GM12878 (cell line): ENCODE data around the gene PLEKHG2. TPM values are rescaled to one million over a fixed set of nuclear protein-coding genes. Genes with fewer than 3 reads are reported as not detected.
A peak's percentile ranks its signal among the peaks of the same experiment; 100 is the strongest.

Experiments used
- BMI1 ChIP-seq: fragments of 450-650 bp; IDR thresholded peaks from 2 replicates; pipeline ENCODE4 v1.6.1; 2016; ENCODE audit warnings: mild to moderate bottlenecking, moderate library complexity, borderline replicate concordance
- BRCA1 ChIP-seq: IDR thresholded peaks from 2 replicates; pipeline ENCODE4 v1.6.1; 2011; ENCODE audit warnings: low read depth, low read length, improper control_type of control experiment
- CHD4 ChIP-seq: fragments of 200-600 bp; sonication (generic); IDR thresholded peaks from 2 replicates; pipeline ENCODE4 v1.6.1; 2016; ENCODE audit warnings: mild to moderate bottlenecking
- FOXM1 ChIP-seq: IDR thresholded peaks from 2 replicates; pipeline ENCODE4 v1.6.1; 2012; ENCODE audit warnings: low read depth, mild to moderate bottlenecking, inconsistent platforms, low read length, moderate library complexity
- IKZF2 ChIP-seq, 2 experiments: fragments of 450-650 bp; IDR thresholded peaks; 2 replicates each; pipeline ENCODE4 v1.6.1; 2017; ENCODE audit warnings: mild to moderate bottlenecking in 2 of 2, moderate library complexity in 2 of 2
- JUNB ChIP-seq: IDR thresholded peaks from 2 replicates; pipeline ENCODE4 v1.6.1; 2016; ENCODE audit warnings: antibody characterized with exemption, mild to moderate bottlenecking
- STAT3 ChIP-seq: IDR thresholded peaks from 2 replicates; pipeline ENCODE4 v1.6.1; 2011; ENCODE audit warnings: low read depth, low read length, improper control_type of control experiment
- SUPT20H ChIP-seq: IDR thresholded peaks from 2 replicates; pipeline ENCODE4 v1.6.1; 2011; ENCODE audit warnings: low read depth, mild to moderate bottlenecking, low read length, moderate library complexity, borderline replicate concordance; ENCODE audit not compliant: control insufficient read depth
- YY1 ChIP-seq: IDR thresholded peaks from 2 replicates; pipeline ENCODE4 v1.6.1; 2011; ENCODE audit warnings: low read depth, mild to moderate bottlenecking, low read length
- ZNF24 ChIP-seq: fragments of 450-650 bp; IDR thresholded peaks from 2 replicates; pipeline ENCODE4 v1.6.1; 2017; ENCODE audit warnings: antibody characterized with exemption, mild to moderate bottlenecking
- polyA plus RNA-seq, 11 experiments: library from polyadenylated mRNA; depleted of rRNA in 4 of 11; unstranded in 6 of 11; stranded (reverse) in 5 of 11; fragments of >200 nt; fragmentation: Nextera tagmentation in 4 of 11; fragmentation: Illumina TruSeq in 1 of 11; extraction: Ambion mirVana in 4 of 11; extraction: Trizol in 1 of 11; gene quantifications; 1 replicate in 1 of 11; 2 replicates in 10 of 11; pipeline versions ENCODE4 v1.2.1 to v1.2.3, GENCODE V29; 2011 to 2016; ENCODE audit warnings: inconsistent platforms in 2 of 11, missing spikeins in 2 of 11, low read depth in 1 of 11
- total RNA-seq, 4 experiments: library from RNA; depleted of rRNA in 3 of 4; stranded (reverse); fragments of >200 nt in 3 of 4; fragmentation: Illumina TruSeq in 1 of 4; extraction: Trizol in 1 of 4; gene quantifications; 2 replicates each; pipeline versions ENCODE4 v1.2.1 to v1.2.3, GENCODE V29; 2013 to 2021
- TF ChIP-seq, protein P1 (sequence below): fragments of 150-350 bp; IDR thresholded peaks from 2 replicates; pipeline ENCODE4 v1.6.1; 2016; ENCODE audit warnings: low read depth, low read length

The PLEKHG2 gene
- total and polyA plus RNA-seq, 10 of the 15 experiments (the other 5 are each of a cell fraction or from before 2014, with no cell fraction given): 3.0 to 62.5 (median 17.2) TPM

DNA sequence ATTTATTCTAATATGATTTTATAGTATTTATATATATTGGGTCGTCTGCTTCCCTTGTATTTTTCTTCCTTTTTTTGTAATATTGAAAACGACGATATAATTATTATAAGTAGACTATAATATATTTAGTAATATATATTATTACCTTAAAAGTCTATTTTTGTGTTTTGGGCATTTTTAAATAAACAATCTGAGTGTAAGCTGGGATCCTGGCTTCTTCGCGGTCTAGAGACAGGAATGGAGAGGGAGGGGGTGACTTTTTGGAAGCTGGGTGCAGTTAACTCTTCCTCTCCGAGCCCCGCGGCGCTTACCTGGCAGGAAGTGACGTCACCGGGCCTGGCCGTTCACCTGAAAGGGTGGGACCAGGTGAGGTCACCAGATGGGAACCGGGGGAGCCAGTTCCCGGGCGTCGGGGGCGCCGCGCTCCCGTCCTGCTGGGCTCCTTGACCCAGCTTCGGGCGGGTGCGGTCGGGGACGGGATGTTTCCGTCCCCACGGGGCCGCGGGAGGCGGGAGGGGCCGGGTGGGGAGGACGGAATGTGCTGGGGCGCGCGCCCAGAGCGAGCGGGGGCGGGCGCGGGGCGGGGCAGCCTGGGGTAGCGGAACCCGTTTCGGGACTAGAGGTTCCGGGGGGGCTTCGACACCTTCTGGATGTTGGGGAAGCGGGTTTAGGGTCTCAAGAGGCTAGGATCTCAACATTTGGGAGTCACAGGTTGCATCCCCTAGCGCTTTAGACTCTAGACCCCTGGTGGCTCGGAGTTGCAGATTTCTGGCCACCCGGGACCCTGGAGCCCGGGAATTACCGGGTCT is 3.1 kb upstream of the PLEKHG2 start (continued):
- TF ChIP-seq YY1 (no peak), BMI1 (peak; percentile 19; the same call in 1 of the 2 replicates), BRCA1 (no peak), STAT3 (0 out of 2 replicates have a peak, but pooled peaks have one; percentile 13), ZNF24 (peak; percentile 34; the same call in 1 of the 2 replicates), SUPT20H (no peak), FOXM1 (no peak), IKZF2 (IDR thresholded peaks at IDR 0.05) (0 out of 4 replicates have a peak, but pooled peaks of 1 of the 2 experiments have one; percentile 60), CHD4 (no peak), JUNB (no peak)
- TF ChIP-seq, protein P1, sequence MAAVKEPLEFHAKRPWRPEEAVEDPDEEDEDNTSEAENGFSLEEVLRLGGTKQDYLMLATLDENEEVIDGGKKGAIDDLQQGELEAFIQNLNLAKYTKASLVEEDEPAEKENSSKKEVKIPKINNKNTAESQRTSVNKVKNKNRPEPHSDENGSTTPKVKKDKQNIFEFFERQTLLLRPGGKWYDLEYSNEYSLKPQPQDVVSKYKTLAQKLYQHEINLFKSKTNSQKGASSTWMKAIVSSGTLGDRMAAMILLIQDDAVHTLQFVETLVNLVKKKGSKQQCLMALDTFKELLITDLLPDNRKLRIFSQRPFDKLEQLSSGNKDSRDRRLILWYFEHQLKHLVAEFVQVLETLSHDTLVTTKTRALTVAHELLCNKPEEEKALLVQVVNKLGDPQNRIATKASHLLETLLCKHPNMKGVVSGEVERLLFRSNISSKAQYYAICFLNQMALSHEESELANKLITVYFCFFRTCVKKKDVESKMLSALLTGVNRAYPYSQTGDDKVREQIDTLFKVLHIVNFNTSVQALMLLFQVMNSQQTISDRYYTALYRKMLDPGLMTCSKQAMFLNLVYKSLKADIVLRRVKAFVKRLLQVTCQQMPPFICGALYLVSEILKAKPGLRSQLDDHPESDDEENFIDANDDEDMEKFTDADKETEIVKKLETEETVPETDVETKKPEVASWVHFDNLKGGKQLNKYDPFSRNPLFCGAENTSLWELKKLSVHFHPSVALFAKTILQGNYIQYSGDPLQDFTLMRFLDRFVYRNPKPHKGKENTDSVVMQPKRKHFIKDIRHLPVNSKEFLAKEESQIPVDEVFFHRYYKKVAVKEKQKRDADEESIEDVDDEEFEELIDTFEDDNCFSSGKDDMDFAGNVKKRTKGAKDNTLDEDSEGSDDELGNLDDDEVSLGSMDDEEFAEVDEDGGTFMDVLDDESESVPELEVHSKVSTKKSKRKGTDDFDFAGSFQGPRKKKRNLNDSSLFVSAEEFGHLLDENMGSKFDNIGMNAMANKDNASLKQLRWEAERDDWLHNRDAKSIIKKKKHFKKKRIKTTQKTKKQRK: no peak
